Fibroblast of villous mesenchyme (primary cell): ENCODE results near the gene ALK. TPM values are rescaled to one million over a fixed set of nuclear protein-coding genes. Genes with fewer than 3 reads are reported as not detected.

Experiments
- DNase-seq: peaks from one replicate; pipeline ENCODE4 v3.0.0-alpha.2; 2010; ENCODE audit warnings: low read depth
- H3K4me3 ChIP-seq: 2 replicates; pipeline ENCODE4 v1.5.1; 2011; ENCODE audit warnings: low read depth, mild to moderate bottlenecking, low read length
- total RNA-seq: library from RNA; depleted of rRNA; stranded (reverse); fragments of >200 nt; gene quantifications from 2 replicates; pipeline ENCODE4 v1.2.3, GENCODE V29; 2012
- TF ChIP-seq, protein P1 (sequence below): IDR thresholded peaks from 2 replicates; pipeline ENCODE4 v1.5.1; 2012; ENCODE audit warnings: low read depth, mild to moderate bottlenecking, low read length; ENCODE audit not compliant: insufficient read depth

Gene ALK
- total RNA-seq, 1 donor: not detected

DNA sequence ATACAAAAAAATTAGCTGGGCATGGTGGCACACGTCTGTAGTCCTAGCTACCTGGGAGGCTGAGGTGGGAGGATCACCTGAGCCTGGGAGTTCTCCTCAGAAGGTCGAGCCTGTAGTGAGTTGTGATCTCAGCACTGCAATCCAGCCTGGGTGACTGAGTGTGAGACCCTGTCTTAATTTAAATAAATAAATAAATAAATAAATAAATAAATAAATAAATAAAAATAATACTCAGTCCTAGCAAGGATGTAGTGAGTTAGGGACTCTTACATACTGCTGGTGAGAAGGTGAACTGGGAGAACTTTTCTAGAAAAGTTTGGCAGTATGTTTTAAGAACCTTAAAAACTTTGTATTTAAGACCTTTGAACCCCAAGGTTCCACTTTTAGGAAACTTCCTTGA lies 576.1 kb downstream of the ALK start:
- TF ChIP-seq, protein P1, sequence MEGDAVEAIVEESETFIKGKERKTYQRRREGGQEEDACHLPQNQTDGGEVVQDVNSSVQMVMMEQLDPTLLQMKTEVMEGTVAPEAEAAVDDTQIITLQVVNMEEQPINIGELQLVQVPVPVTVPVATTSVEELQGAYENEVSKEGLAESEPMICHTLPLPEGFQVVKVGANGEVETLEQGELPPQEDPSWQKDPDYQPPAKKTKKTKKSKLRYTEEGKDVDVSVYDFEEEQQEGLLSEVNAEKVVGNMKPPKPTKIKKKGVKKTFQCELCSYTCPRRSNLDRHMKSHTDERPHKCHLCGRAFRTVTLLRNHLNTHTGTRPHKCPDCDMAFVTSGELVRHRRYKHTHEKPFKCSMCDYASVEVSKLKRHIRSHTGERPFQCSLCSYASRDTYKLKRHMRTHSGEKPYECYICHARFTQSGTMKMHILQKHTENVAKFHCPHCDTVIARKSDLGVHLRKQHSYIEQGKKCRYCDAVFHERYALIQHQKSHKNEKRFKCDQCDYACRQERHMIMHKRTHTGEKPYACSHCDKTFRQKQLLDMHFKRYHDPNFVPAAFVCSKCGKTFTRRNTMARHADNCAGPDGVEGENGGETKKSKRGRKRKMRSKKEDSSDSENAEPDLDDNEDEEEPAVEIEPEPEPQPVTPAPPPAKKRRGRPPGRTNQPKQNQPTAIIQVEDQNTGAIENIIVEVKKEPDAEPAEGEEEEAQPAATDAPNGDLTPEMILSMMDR: no peak
- no peak overlapping the region for H3K4me3 ChIP-seq
- no peak for DNase-seq

DNA sequence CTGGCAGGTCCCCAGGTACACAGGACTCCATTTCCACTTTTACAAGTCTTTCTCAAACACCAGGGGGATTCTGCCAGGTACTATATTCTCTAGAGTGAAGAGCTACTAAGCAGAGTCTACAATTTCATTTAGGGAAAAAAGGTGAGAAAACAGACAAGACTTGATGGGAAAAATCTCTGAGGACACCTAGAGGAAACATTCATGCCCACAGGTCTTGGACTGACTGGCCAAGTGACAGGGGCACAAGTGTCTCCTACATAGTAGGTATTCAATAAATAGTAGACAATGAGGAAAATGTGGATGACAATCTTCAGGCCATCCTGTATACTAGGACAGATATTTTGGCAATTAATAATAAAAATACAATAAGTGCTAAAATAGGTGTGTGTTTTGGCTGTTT lies 577.6 kb downstream of the ALK start:
- no peak for DNase-seq
- TF ChIP-seq, protein P1: no peak

DNA sequence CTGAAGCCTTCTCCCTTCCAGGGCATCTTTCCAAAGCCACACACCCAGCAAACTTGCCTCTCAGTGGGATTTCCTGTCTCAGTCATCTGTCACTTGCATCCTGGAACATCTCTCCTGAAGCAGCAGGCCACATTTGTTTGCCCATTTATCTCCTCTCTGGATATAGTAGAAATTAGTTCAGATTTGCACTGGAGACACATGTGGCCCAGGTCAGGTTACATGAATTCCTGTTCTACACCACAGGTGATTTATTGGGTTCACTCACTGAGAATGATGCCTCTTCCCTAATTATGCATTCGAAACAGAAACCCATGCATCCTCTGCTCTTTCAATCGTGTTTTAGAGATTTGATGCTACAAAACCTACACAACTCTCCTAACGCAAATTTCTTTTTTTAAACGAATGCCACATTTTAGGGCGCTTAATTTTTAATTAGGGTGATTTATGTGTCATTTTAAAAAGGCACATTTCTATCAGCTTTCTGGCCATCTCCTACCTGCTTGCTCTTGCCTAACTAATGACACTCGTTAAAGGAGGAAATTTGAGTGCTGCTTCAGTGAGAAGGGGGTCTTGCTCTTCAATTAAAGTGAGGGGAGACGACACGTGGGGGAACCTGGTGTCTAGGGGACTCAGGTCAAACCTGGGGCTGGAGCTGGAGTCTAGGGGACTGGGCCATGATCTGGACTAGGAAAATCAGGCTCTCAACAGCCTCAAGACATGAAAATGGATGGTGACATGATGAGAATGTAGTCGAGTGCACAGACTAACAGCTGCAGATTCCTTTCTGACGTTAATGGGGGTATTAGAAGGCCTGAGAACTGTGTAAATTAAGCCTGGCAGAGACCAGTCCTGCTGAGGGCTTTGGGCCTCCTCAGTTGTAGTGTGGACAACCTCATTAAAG lies 584.8 kb downstream of the ALK start:
- DNase-seq: no peak
- TF ChIP-seq, protein P1: no peak
- no peak overlapping the region for H3K4me3 ChIP-seq

More for the DNA sequence above, 577.6 kb downstream of the ALK start:
- no peak overlapping the region for H3K4me3 ChIP-seq

DNA sequence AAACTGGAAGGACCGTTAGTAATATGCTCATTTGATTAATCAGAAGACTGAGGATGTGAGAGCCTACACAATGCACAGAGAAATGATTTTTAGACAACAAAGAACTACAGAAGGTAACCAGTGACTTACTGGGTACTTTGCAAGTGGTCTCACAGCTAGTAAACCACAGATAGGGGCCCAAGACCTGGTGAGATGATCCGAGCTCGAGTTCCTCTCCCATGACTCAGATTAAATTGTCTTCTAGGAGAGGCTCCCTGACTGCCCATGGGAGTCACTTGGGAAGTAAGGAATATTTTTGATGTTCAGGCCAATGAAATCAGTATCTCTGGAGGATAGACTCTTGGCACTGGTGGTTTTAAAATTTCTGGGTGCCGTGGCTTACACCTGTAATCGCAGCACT lies 586.0 kb downstream of the ALK start:
- no peak for DNase-seq
- H3K4me3 ChIP-seq: no peak overlapping the region
- TF ChIP-seq, protein P1: no peak

DNA sequence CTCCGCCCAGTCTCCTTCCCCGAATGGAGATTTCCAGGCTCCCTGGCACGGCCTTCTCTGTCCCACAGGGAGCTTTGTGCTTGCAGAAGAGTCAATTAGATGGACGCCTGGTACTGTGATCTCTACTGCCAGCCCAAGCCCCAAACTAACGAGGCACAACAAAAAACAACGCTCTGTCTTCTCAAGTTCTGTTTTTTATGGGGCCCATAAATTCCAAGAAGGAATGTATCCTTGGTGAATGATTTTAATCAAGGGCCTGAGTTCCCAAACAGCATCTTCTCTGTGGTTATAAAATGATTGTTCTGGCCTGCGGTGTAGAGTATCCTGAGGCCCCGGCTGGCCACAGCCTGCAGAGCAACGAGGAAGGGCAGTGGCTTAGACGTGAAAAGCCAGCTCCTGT lies 586.7 kb downstream of the ALK start:
- DNase-seq: no peak
- no peak overlapping the region for H3K4me3 ChIP-seq
- TF ChIP-seq, protein P1: no peak

DNA sequence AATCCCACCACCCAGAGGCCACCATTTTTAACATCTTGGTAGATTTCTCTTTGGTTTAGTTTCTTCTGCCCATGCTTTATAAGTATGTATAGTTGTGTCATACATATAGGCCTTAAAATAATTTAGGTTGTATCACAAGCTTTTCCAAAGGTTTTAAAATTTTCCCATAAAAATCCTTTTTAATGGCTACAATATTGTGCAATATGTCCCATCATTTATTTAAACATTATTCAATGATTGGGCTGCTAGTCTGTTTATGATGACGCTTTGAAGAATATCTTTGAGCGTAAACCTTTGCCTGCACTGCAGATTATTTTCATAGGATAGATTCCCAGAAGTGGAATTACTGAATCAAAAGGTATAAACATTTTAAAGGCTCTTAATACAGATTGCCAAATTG lies 588.8 kb downstream of the ALK start:
- TF ChIP-seq, protein P1: no peak
- H3K4me3 ChIP-seq: no peak overlapping the region
- DNase-seq: no peak
